GM15510 (cell line): ENCODE data around the gene SERGEF.

Experiments
- POLR2A ChIP-seq: IDR thresholded peaks from 3 replicates; pipeline ENCODE4 v1.6.1; 2011; ENCODE audit warnings: borderline replicate concordance; ENCODE audit not compliant: insufficient read length; ENCODE audit errors: extremely low read depth

Gene SERGEF

GRCh38 chr11:18012906-18013781, at the start of gene SERGEF:
TSS of gene SERGEF (minus strand) at chr11:18013047. CDS start at chr11:18013010, 37 bp downstream.
- TF ChIP-seq POLR2A, result peak; percentile 88

- no peak for TF ChIP-seq POLR2A
Observed at GRCh38 chr11:18061351-18061750, 48.5 kb upstream of the SERGEF start.

GRCh38 chr11:18056561-18057181, 43.8 kb upstream of the SERGEF start:
- TF ChIP-seq POLR2A, result no peak

DNA sequence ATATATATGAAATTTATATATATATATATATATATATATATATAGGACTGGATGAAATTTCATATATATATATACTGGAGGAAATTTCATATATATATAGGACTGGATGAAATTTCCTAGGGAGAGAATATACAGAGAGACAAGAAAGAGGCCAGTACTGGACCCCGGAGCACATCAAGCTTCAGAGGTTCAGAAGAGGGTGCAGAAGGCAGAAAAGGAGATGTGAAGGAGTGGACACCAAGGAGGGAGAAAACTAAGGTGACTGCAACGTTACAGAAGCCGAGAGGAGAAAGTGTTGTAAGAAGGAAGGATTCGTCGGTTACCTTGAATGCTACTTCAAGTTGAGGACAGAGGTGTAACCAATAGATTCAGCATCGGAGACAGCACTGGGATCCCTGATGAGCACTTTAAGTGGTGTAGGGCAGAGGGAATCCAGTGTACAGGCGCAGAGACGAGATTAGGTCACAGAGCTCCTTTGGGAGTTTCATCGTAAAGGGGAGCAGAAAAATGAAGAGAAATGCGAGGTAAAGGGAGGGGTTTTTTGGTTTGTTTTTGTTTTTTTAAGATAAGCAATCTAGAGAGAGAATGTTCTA, 41.8 kb upstream of the SERGEF start:
- no peak for TF ChIP-seq POLR2A

DNA sequence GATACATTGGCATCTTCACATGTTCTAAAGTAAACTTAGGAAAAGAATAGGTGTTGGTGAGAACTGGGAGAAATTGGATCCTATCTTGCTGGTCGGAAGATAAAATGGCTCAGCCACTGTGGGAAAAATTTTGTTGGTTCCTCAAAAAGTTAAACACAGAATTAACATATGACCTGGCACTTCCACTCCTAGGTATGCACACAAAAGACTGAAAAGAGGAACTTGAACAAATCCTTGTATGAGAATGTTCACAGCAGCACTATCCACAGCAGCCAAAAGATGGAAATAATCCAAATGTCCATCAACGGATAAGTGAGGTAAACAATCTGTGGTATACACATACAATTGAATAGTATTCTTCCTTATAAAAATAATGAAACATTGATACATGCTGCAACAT, 38.0 kb upstream of the SERGEF start:
- no peak for TF ChIP-seq POLR2A

GRCh38 chr11:18046116-18046777, 33.4 kb upstream of the SERGEF start, which contains the start of gene TPH1:
TSS of gene TPH1 (minus strand) at chr11:18046269. CDS start at chr11:18040762, 5,507 bp downstream.
- TF ChIP-seq POLR2A, result no peak

DNA sequence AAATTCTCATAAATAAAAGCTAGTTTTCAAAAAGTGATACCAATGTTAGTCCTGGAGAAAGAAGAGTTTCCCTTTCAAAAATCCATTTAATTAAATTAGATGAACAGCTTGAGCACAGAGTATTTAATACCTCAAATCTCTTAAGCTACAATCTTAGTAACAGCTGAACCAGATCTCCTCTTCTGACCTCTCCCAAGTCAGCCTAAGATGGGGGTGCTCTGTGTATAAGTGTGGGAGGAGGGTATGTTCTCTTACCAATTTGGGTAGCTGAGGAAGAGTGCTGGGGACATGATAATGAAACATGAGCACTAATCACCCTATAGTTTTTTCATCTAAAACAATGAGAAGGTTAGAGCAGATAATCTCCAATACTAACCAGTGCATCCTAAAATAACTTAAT, 23.6 kb upstream of the SERGEF start:
- no peak for TF ChIP-seq POLR2A

DNA sequence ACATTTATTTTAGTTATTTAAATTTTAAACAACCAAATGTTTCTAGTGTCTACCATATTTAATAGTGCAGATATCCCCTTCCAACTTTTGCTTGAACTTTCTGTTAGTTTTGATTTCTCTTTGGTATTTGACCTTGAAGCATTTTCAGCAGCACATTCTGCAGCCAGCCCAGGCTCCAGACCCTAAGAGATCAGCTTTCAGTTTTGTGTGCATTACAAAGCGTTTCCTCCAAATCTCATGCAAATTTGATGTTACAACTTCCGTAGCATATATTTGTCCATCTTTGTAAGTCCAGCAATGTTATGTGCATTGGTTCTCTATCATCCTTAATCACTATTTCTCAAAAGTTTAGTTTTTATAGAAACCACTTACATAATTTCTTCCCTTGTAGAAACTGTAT, 14.6 kb upstream of the SERGEF start:
- TF ChIP-seq POLR2A, result no peak

GRCh38 chr11:18022419-18022818, 9.6 kb upstream of the SERGEF start:
- TF ChIP-seq POLR2A, result no peak

- no peak for TF ChIP-seq POLR2A
Observed at GRCh38 chr11:18019650-18020049, 6.8 kb upstream of the SERGEF start.

- TF ChIP-seq POLR2A, result no peak
Observed at GRCh38 chr11:18016789-18017188, 3.9 kb upstream of the SERGEF start.

DNA sequence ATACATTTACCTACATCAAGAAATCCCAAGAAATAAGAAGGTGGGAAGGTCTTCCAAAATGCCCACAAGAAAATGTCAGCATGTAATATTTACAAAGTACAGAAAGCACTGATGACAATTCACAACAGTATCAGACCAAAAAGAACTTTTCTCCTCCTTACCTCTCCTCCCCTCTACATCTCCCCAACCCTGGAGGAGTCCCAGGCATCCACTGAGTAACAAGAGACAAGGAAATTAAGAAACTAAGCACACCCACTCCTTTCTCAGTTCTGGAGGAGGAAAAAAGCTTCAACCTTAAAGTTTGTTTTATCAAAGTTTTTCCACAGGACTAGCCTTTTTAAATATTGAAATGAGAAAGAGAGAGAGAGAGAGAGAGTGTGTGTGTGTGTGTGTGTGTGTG, 2.0 kb upstream of the SERGEF start:
- no peak for TF ChIP-seq POLR2A

- TF ChIP-seq POLR2A, result no peak
Observed at GRCh38 chr11:18013790-18014507, 1.1 kb upstream of the SERGEF start.

- no peak for TF ChIP-seq POLR2A
Observed at GRCh38 chr11:18012122-18012905, 533 bp downstream of the SERGEF start.

- TF ChIP-seq POLR2A, result no peak
Observed at GRCh38 chr11:18011633-18012032, 1.2 kb downstream of the SERGEF start.
